Panc1 (cell line): ENCODE results near the gene CXXC1. TPM values are rescaled to one million over a fixed set of nuclear protein-coding genes. Genes with fewer than 3 reads are reported as not detected.
"Not testable (repeated sequence)": the region's sequence is repeated elsewhere in the genome, so short reads cannot be mapped to it uniquely, and the experiment has no call there.

Source experiments
- ATAC-seq: fragments of 200-7000 bp; cut with Tn5 transposase; 2 replicates; pipeline ENCODE4 v1.9.1; 2020; ENCODE audit warnings: mild to moderate bottlenecking, moderate library complexity
- BruUV-seq: library from RNA; stranded (reverse); fragments of 400-500 nt; replicated peaks from 2 replicates; lab custom pipeline; 2021; lab: Mats Ljungman, UMichigan
- CTCF ChIA-PET: fragments of 300-600 bp; sonication (Branson Sonifier 250); formaldehyde crosslinking; loops from one replicate; lab custom pipeline; 2022; ENCODE audit warnings: antibody characterized with exemption; lab: Charles Lee
- POLR2A ChIA-PET: fragments of 300-600 bp; sonication (Branson Sonifier 250); formaldehyde crosslinking; loops from one replicate; lab custom pipeline; 2022; ENCODE audit warnings: antibody characterized with exemption; lab: Charles Lee
- DNase-seq: peaks from one replicate; pipeline ENCODE4 v3.0.0-alpha.2; 2010; ENCODE audit warnings: low read depth, low spot score
- H3K27ac ChIP-seq: 2 replicates; pipeline ENCODE4 v1.5.1; 2011; ENCODE audit warnings: mild to moderate bottlenecking, low read length, inconsistent platforms
- H3K27me3 ChIP-seq: fragments of 200-500 bp; sonication (Bioruptor generic); 2 replicates; pipeline ENCODE4 v1.6.0; 2014; ENCODE audit warnings: low read length, inconsistent platforms; ENCODE audit not compliant: control insufficient read depth, insufficient read depth
- H3K36me3 ChIP-seq: fragments of 200-500 bp; sonication (Bioruptor generic); 2 replicates; pipeline ENCODE4 v1.5.1; 2014; ENCODE audit warnings: inconsistent platforms, mild to moderate bottlenecking, low read length, moderate library complexity; ENCODE audit not compliant: control insufficient read depth, insufficient read depth
- H3K4me1 ChIP-seq: 2 replicates; pipeline ENCODE4 v1.5.1; 2011; ENCODE audit warnings: inconsistent platforms, mild to moderate bottlenecking, low read length, moderate library complexity; ENCODE audit not compliant: control insufficient read depth, insufficient read depth
- H3K4me3 ChIP-seq, 2 experiments: 2 replicates each; pipeline ENCODE4 v1.5.1; 2011 to 2012; ENCODE audit warnings: low read depth in 2 of 2, low read length in 2 of 2, mild to moderate bottlenecking in 2 of 2, inconsistent platforms in 1 of 2, moderate library complexity in 1 of 2
- H3K9me3 ChIP-seq: fragments of 200-500 bp; sonication (Bioruptor generic); 2 replicates; pipeline ENCODE4 v1.5.1; 2014; ENCODE audit warnings: low read depth, mild to moderate bottlenecking, inconsistent platforms, low read length, moderate library complexity; ENCODE audit not compliant: control insufficient read depth, insufficient read depth
- POLR2AphosphoS5 ChIP-seq: IDR thresholded peaks from 2 replicates; pipeline ENCODE4 v1.6.1; 2012; ENCODE audit warnings: mild to moderate bottlenecking, low read depth, low read length, moderate library complexity
- SIN3A ChIP-seq: IDR thresholded peaks from 2 replicates; pipeline ENCODE4 v1.6.1; 2012; ENCODE audit warnings: low read depth, mild to moderate bottlenecking, low read length, moderate library complexity, borderline replicate concordance; ENCODE audit not compliant: insufficient read depth
- TCF7L2 ChIP-seq: IDR thresholded peaks from 2 replicates; pipeline ENCODE4 v1.6.1; 2011; ENCODE audit warnings: mild to moderate bottlenecking, low read depth, low read length, inconsistent platforms
- in situ Hi-C: cut with HindIII; loops from 2 replicates; pipeline ENCODE4 v1.10.0; 2016; ENCODE audit warnings: low sequenced_read_pairs, low pct_unique_long_range_greater_than_20kb
- intact Hi-C: fragments of 100-400 bp; cut with micrococcal nuclease; formaldehyde crosslinking; loops from one replicate; pipeline ENCODE4 v1.10.0; 2022; ENCODE audit not compliant: unreplicated experiment
- total RNA-seq: library from RNA; stranded (reverse); gene quantifications from one replicate; pipeline ENCODE4 v1.2.1, GENCODE V29; 2021; ENCODE audit not compliant: unreplicated experiment
- TF ChIP-seq, protein P1 (sequence below): fragments of 450-650 bp; IDR thresholded peaks from 2 replicates; pipeline ENCODE4 v1.5.1; 2017; ENCODE audit warnings: mild to moderate bottlenecking
- TF ChIP-seq, protein P2 (sequence below), 2 experiments: IDR thresholded peaks; 2 replicates each; pipeline ENCODE4 v1.6.1; 2011 to 2012; ENCODE audit warnings: low read depth in 2 of 2, control low read depth in 1 of 2, low read length in 1 of 2, mild to moderate bottlenecking in 1 of 2, moderate library complexity in 1 of 2; ENCODE audit not compliant: insufficient read depth in 1 of 2

CXXC1 gene
- total RNA-seq, 1 experiment from 2014 or later: 60.8 TPM

DNA sequence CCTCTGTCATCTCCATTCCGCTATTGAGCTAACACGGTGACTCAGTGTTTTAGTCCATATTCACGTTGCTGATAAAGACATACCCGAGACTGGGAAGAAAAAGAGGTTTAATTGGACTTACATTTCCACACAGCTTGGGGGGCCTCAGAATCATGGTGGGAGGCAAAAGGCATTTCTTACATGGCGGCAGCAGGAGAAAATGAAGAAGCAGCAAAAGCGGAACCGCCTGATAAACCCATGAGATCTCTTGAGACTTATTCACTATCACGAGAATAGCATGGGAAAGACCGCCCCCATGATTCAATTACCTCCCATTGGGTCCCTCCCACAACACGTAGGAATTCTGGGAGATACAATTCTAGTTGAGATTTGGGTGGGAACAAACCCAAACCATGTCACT lies 22.6 kb upstream of the CXXC1 start:
- no peak for ATAC-seq
- H3K4me3 ChIP-seq: no peak overlapping the region
- no peaks in the 10 kb centered on the region for H3K27me3 ChIP-seq
- TF ChIP-seq, protein P1, sequence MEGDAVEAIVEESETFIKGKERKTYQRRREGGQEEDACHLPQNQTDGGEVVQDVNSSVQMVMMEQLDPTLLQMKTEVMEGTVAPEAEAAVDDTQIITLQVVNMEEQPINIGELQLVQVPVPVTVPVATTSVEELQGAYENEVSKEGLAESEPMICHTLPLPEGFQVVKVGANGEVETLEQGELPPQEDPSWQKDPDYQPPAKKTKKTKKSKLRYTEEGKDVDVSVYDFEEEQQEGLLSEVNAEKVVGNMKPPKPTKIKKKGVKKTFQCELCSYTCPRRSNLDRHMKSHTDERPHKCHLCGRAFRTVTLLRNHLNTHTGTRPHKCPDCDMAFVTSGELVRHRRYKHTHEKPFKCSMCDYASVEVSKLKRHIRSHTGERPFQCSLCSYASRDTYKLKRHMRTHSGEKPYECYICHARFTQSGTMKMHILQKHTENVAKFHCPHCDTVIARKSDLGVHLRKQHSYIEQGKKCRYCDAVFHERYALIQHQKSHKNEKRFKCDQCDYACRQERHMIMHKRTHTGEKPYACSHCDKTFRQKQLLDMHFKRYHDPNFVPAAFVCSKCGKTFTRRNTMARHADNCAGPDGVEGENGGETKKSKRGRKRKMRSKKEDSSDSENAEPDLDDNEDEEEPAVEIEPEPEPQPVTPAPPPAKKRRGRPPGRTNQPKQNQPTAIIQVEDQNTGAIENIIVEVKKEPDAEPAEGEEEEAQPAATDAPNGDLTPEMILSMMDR: no peak
- no peak for TF ChIP-seq TCF7L2
- no peak for TF ChIP-seq SIN3A
- TF ChIP-seq, protein P2, sequence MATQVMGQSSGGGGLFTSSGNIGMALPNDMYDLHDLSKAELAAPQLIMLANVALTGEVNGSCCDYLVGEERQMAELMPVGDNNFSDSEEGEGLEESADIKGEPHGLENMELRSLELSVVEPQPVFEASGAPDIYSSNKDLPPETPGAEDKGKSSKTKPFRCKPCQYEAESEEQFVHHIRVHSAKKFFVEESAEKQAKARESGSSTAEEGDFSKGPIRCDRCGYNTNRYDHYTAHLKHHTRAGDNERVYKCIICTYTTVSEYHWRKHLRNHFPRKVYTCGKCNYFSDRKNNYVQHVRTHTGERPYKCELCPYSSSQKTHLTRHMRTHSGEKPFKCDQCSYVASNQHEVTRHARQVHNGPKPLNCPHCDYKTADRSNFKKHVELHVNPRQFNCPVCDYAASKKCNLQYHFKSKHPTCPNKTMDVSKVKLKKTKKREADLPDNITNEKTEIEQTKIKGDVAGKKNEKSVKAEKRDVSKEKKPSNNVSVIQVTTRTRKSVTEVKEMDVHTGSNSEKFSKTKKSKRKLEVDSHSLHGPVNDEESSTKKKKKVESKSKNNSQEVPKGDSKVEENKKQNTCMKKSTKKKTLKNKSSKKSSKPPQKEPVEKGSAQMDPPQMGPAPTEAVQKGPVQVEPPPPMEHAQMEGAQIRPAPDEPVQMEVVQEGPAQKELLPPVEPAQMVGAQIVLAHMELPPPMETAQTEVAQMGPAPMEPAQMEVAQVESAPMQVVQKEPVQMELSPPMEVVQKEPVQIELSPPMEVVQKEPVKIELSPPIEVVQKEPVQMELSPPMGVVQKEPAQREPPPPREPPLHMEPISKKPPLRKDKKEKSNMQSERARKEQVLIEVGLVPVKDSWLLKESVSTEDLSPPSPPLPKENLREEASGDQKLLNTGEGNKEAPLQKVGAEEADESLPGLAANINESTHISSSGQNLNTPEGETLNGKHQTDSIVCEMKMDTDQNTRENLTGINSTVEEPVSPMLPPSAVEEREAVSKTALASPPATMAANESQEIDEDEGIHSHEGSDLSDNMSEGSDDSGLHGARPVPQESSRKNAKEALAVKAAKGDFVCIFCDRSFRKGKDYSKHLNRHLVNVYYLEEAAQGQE (IDR thresholded peaks at IDR 0.05; ENCODE audit: insufficient read depth in 1 of 2, low read depth in 2 of 2, low read length in 1 of 2): no peak
- no peak for TF ChIP-seq POLR2AphosphoS5
- no peaks in the 10 kb centered on the region for H3K36me3 ChIP-seq
- in situ Hi-C loops: no loop called here
- H3K4me1 ChIP-seq: peaks cover 4% of the 10 kb centered on the region; the same call in 1 of the 2 replicates
- intact Hi-C loops: no loop called here
- DNase-seq: no peak
- no TSS peak for BruUV-seq
- ChIA-PET POLR2A (no interaction called here), CTCF (no interaction called here)
- H3K27ac ChIP-seq: no peak overlapping the region
- no peaks in the 10 kb centered on the region for H3K9me3 ChIP-seq

DNA sequence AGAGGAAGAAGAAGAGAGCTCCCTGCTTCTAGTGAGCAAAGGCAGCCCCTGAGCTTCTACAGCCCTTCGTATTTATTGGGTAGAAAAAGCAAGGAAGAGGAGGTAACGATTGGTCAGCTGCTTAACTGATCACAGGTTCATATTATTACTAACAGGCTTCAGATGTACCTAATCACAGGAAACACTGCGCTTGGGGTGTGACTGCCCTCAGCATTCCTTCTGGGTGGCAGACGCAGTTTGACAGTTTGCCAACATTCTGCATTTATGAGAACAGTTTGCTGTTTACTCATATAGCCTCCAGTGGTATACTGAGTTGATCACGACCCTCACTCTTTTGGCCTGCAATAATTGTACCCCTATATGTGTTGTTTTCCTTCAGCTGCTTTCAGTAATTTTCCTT lies 21.4 kb upstream of the CXXC1 start:
- CTCF ChIA-PET, intact Hi-C loops, H3K27me3 ChIP-seq, POLR2A ChIA-PET, H3K9me3 ChIP-seq, H3K27ac ChIP-seq, DNase-seq, H3K4me1 ChIP-seq, H3K36me3 ChIP-seq, in situ Hi-C loops, ATAC-seq, BruUV-seq, H3K4me3 ChIP-seq: not testable (repeated sequence)

DNA sequence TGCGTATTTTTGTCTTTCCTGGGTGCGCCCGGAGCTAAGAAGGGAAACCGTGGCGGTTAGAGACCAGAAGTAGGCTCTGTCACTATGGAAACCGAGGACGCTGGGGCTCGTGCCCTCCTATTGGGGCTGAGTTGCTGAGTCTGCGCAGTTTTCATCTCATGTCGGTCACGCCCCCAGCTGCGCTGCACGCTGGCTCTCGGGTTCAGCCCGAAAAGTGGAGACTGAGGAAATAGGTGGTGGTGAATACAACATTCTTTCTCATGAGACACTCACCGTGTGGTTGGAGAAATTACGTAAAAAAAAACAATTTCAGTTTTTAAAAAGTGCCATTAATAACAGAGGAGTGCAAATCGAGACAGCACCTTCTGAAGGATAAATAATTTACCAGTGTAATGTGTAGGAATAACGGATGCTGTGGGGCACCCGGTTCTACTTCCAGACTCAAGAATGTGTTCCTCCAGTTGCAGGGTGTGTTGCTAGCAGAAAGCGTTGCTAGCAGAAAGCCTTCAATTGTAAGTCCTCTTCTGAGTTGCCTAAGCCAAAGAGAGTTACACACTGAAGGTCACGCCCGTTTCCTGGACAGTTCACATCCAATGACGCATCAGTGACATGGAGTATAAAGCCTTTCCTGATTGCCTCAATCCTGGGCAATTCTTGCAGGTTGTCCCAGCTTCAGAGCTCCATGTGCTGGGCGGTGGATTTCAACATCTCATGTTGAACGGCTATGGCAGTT lies 20.4 kb upstream of the CXXC1 start:
- Histone ChIP-seq H3K4me1 (peaks cover 4% of the 10 kb centered on the region; the same call in 1 of the 2 replicates), H3K36me3 (no peaks in the 10 kb centered on the region), H3K4me3 (peak overlapping the region; percentile 43 to 66), H3K27ac (no peak overlapping the region), H3K9me3 (no peaks in the 10 kb centered on the region), H3K27me3 (no peaks in the 10 kb centered on the region)
- in situ Hi-C loops: no loop called here
- no TSS peak for BruUV-seq
- no peak for TF ChIP-seq TCF7L2
- TF ChIP-seq, protein P2 (IDR thresholded peaks at IDR 0.05; ENCODE audit: insufficient read depth in 1 of 2, low read depth in 2 of 2, low read length in 1 of 2): no peak
- TF ChIP-seq POLR2AphosphoS5: no peak
- DNase-seq (peak; percentile 45), ATAC-seq (peak; percentile 98)
- ChIA-PET POLR2A (no interaction called here), CTCF (no interaction called here)
- intact Hi-C loops: no loop called here
